ENCODE measurements around the gene KMT5B.

The KMT5B gene

DNA sequence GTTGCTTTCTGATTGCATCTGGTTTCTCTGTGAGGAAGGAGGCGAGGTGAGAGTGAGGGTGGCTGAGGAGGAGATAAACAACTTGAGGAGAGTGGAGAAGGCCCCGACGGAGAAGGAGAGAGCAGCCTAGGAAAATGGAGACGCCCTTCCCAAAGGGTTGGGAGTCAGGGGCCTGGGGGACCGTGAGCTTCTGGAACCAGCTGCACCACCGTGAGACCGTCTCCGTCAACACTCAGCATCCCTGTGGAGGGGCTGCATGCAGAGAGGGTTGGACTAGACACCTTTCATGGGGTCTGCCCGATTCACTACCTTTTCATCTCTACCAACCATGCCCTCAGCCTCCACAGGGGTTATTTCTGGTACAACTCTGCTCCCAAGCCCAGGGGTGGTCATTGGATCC, 13.3 kb upstream of the KMT5B start:
- H3F3A ChIP-seq (ENCODE audit: low read depth): no peaks in the 10 kb centered on the region
- TF ChIP-seq, protein P1, sequence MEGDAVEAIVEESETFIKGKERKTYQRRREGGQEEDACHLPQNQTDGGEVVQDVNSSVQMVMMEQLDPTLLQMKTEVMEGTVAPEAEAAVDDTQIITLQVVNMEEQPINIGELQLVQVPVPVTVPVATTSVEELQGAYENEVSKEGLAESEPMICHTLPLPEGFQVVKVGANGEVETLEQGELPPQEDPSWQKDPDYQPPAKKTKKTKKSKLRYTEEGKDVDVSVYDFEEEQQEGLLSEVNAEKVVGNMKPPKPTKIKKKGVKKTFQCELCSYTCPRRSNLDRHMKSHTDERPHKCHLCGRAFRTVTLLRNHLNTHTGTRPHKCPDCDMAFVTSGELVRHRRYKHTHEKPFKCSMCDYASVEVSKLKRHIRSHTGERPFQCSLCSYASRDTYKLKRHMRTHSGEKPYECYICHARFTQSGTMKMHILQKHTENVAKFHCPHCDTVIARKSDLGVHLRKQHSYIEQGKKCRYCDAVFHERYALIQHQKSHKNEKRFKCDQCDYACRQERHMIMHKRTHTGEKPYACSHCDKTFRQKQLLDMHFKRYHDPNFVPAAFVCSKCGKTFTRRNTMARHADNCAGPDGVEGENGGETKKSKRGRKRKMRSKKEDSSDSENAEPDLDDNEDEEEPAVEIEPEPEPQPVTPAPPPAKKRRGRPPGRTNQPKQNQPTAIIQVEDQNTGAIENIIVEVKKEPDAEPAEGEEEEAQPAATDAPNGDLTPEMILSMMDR (conservative IDR thresholded peaks at IDR 0.05; ENCODE audit: low read length): no peak
- no peak for TF ChIP-seq EZH2phosphoT487 (IDR thresholded peaks at IDR 0.05; ENCODE audit: borderline replicate concordance)

DNA sequence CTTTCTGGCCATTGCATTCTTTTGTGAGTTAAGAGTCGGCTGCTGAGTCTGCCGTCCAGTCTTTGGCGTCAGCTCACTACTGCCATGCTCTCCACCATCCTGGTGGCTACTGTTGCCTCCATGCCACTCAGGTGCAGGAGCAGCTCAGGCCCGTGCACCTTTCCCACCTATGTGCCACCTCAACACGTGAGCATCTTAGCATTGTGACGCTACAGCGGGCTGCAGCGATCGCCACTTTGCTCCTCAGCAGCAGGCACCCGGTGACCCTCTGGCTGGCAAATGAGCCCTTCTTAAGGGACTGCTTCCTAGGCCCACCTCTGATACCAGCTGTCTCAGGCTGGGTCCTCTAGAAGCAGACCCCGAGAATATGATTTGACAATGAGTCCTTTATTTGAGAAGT, 11.5 kb upstream of the KMT5B start:
- Histone ChIP-seq H3K79me2 (ENCODE audit: insufficient read depth, low read length) (no peaks in the 10 kb centered on the region), H2AFZ (ENCODE audit: low read length) (no peak overlapping the region), H3K4me1 (ENCODE audit: insufficient read depth, low read length, poor library complexity, severe bottlenecking) (no peaks in the 10 kb centered on the region), H3K4me3 (ENCODE audit: low read length, poor library complexity, severe bottlenecking) (no peak overlapping the region), H3K4me2 (ENCODE audit: low read depth, low read length, poor library complexity, severe bottlenecking) (no peak overlapping the region), H4K20me1 (ENCODE audit: insufficient read depth, low read length, poor library complexity, severe bottlenecking) (no peaks in the 10 kb centered on the region), H3K36me3 (ENCODE audit: insufficient read depth, low read length) (no peaks in the 10 kb centered on the region), H3K27me3 (ENCODE audit: insufficient read depth, low read length, poor library complexity, severe bottlenecking) (no peaks in the 10 kb centered on the region), H3K9ac (ENCODE audit: low read depth, low read length, poor library complexity, severe bottlenecking) (no peak overlapping the region), H3K9me2 (replicated peaks; ENCODE audit: low read depth, low read length) (no peaks in the 10 kb centered on the region), H3F3A (ENCODE audit: low read depth) (no peaks in the 10 kb centered on the region), H3K9me3 (ENCODE audit: insufficient read depth, low read depth, low read length) (peaks cover 3% of the 10 kb centered on the region; the same call in 1 of the 2 replicates)
- TF ChIP-seq EZH2phosphoT487 (IDR thresholded peaks at IDR 0.05; ENCODE audit: borderline replicate concordance): no peak
- TF ChIP-seq, protein P1 (conservative IDR thresholded peaks at IDR 0.05; ENCODE audit: low read length): no peak

More for the DNA sequence above, 13.3 kb upstream of the KMT5B start:
- H3K9me3 ChIP-seq (ENCODE audit: insufficient read depth, low read depth, low read length): peaks cover 6% of the 10 kb centered on the region; the same call in 1 of the 2 replicates
- H3K4me3 ChIP-seq (ENCODE audit: low read length, poor library complexity, severe bottlenecking): no peak overlapping the region
- no peaks in the 10 kb centered on the region for H4K20me1 ChIP-seq (ENCODE audit: insufficient read depth, low read length, poor library complexity, severe bottlenecking)
- no peaks in the 10 kb centered on the region for H3K27me3 ChIP-seq (ENCODE audit: insufficient read depth, low read length, poor library complexity, severe bottlenecking)
- H3K36me3 ChIP-seq (ENCODE audit: insufficient read depth, low read length): no peaks in the 10 kb centered on the region
- H2AFZ ChIP-seq (ENCODE audit: low read length): no peak overlapping the region
- no peaks in the 10 kb centered on the region for H3K79me2 ChIP-seq (ENCODE audit: insufficient read depth, low read length)
- H3K4me2 ChIP-seq (ENCODE audit: low read depth, low read length, poor library complexity, severe bottlenecking): no peak overlapping the region
- H3K9me2 ChIP-seq (replicated peaks; ENCODE audit: low read depth, low read length): no peaks in the 10 kb centered on the region
- no peak overlapping the region for H3K9ac ChIP-seq (ENCODE audit: low read depth, low read length, poor library complexity, severe bottlenecking)
- H3K4me1 ChIP-seq (ENCODE audit: insufficient read depth, low read length, poor library complexity, severe bottlenecking): no peaks in the 10 kb centered on the region

DNA sequence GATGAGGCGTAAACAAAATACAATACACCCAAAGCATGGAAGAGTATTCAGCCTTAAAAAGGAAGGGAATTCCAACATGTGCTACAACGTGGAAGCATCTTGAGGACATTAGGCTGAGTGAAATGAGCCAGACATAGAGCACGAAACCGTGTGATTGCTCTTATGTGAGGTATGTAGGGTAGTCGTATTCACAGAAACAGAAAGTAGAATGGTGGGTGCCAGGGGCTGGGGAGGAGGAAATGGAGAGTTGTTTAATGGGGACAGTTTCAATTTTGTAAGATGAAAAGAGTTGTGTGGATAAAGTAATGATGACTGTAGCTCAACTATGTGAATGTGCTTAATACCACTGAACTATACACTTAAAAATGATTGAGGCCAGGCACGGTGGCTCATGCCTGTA, 10.2 kb upstream of the KMT5B start:
- Histone ChIP-seq H3K9me2 (replicated peaks; ENCODE audit: low read depth, low read length) (no peaks in the 10 kb centered on the region), H3K9me3 (ENCODE audit: insufficient read depth, low read depth, low read length) (no peaks in the 10 kb centered on the region), H4K20me1 (ENCODE audit: insufficient read depth, low read length, poor library complexity, severe bottlenecking) (no peaks in the 10 kb centered on the region), H3K9ac (ENCODE audit: low read depth, low read length, poor library complexity, severe bottlenecking) (no peak overlapping the region), H3K4me1 (ENCODE audit: insufficient read depth, low read length, poor library complexity, severe bottlenecking) (no peaks in the 10 kb centered on the region), H3F3A (ENCODE audit: low read depth) (no peaks in the 10 kb centered on the region), H3K27me3 (ENCODE audit: insufficient read depth, low read length, poor library complexity, severe bottlenecking) (no peaks in the 10 kb centered on the region), H3K4me2 (ENCODE audit: low read depth, low read length, poor library complexity, severe bottlenecking) (no peak overlapping the region), H3K79me2 (ENCODE audit: insufficient read depth, low read length) (no peaks in the 10 kb centered on the region), H3K36me3 (ENCODE audit: insufficient read depth, low read length) (no peaks in the 10 kb centered on the region), H2AFZ (ENCODE audit: low read length) (no peak overlapping the region), H3K4me3 (ENCODE audit: low read length, poor library complexity, severe bottlenecking) (no peak overlapping the region)
- TF ChIP-seq EZH2phosphoT487 (IDR thresholded peaks at IDR 0.05; ENCODE audit: borderline replicate concordance): no peak
- TF ChIP-seq, protein P1 (conservative IDR thresholded peaks at IDR 0.05; ENCODE audit: low read length): no peak
